NCI-H446 (cell line): ENCODE data around the gene SKA1.
"Not testable (repeated sequence)": the region's sequence is repeated elsewhere in the genome, so short reads cannot be mapped to it uniquely, and the experiment has no call there.

Experiments used
- DNase-seq, 2 experiments: peaks; one replicate each; lab custom pipeline; 2025; lab: John Stamatoyannopoulos, UW

Gene SKA1

DNA sequence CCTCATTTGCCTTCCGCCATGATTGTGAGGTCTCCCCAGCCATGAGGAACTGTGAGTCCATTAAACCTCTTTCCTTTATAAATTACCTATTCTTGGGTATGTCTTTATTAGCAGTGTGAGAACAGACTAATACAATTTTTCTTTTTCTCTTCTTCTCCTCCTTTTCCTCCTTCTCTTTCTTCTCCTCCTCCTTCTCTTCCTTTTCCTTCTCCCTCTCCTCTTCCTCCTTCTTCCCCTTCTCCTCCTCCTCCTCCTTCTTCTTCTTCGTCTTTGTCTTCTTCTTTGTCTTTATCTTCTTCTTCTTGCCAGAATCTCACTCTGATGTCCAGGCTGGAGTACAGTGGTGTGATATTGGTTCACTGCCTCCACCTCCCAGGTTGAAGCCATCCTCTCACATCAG, 20.2 kb downstream of the SKA1 start:
- no peak for DNase-seq

DNA sequence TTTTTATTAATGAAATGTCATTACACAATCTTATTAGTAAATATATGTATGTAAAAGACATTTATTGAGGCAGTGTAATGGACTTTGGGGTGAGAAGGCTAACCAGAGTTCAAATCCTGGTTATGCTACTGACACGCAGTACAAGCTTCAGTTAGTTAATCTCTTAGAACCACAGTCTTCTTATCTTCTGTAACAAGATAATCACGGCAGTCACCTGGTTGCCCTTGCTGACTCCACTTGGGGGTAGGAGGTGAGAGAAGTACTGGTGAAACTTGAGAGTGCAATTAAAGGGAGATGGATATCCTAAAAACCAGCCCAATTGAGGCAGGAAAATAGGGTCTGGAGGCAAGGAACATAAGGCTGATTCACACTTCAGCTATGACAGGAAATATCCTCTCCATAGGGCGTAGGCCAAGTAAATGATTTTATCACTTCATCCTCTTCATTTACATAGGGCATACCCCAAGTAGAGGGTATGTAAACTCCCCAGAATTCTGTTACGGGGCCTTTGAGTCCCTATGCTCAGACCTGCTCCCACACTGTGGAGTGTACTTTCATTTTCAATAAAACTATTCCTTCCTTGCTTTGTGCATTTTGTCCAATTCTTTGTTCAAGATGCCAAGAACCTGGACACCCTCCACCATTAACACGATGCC, 21.3 kb downstream of the SKA1 start:
- DNase-seq, result no peak

DNA sequence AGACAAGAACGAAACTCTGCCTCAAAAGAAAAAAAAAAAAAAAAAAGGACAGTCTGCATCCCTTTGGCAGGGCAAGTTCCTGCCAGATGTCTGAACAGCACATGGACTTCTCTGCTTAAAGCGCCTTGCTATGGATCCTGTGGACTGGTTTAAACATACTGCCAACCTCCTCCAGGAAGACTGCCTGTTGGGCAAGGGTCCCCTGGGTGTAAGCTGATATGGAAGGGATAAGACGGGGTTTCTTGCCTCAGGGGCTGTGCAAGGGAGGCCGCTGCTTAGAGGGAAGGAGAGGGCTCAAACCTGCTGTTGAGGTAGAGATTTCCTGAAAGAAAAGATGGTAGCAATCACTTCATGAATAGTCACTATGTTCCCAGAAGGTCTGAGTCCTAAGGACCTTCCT, 22.2 kb downstream of the SKA1 start:
- peak in 1 of 2 experiments; percentile 20 for DNase-seq

DNA sequence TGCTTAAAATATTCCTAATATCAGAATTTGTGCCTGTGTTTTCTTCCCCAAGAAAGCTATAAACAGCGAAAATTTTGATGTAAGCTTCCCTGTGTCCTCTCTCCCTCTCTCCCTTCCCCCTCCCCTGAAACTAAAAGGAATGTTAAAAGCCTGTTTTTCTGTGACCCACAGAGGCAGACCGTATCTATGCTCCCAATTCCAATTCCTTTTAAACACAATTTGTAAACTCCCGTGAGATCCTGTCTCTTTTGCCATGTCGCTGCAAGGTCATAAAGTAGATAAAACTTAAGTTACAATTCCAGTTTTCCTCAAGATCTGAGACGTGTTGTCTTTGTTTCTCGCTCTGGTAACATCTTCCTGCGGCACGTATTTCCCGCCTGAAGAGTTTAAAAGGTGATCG, 23.3 kb downstream of the SKA1 start:
- DNase-seq, result no peak

DNA sequence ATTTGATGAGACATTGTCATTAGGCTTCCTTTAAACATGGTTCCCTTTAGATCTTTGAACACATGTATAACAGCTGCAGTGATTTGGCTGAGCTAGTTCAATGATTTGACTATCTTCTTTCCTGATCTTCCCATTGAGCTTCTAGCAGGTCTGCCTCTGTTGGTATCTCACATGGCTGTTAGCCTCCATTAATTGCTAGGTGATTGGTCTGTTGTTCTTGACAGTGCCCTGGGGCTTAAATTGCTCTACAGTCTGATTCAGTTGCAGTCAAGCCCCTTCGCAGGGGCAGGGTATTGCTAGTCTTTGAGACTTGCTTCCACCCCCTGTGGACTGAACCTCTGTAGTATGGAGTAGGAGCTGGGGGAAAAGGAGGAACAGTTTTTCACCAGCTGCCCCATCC, 24.1 kb downstream of the SKA1 start:
- DNase-seq, result no peak

DNA sequence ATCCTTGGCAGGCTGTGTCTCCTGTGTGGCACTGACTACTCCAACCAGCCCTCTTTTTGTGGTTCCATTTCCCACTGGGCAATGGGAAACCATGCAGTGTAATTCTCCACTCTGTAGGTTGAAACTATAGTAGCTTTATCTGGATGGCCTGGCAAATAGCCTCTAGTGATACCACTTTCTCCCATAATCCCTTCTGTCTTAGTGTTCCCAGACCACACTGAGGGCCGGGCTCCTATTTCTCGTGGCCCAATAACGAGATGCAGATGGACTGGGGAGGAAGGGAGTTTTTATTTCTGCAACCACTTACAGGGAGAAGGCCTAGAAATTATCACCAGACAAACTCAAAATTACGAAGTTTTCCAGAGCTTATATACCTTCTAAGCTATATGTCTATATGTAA, 24.7 kb downstream of the SKA1 start:
- DNase-seq, result no peak

DNA sequence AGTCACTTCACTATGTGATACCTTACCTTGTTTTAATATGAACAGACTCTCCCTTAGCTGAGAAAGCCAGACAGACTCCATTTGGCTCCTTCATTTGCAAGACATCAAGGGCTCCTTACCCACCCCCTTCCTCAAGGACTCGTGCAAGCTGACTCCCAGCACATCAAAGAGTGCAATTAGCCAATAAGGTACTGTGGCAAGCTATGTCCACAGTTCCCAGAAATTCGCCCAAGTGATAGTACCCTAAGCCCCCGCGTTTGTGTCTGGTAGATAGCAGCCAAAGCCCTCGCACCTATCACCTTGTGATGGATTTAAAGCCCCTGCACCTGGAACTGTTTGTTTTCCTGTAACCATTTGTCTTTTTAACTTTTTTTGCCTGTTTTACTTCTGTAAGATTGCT, 25.6 kb downstream of the SKA1 start:
- not testable (repeated sequence) for DNase-seq

DNA sequence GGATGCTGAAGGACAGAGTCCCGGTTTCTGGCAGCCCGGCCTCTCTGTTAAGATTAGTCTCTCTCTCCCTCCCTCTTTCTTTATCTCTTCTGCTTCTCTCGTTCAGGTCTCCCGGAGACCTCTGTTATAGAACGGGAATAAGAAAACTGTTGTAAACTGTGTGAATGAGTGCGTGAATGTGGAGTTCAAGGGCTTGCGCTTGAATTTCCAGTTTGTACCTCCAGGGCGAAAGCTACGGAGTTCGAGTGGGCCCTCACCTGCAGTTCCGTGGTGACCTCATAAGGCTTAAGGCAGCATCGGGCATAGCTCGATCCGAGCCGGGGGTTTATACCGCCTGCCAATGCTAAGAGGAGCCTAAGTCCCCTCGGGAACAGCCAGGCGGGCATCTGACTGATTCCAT, 26.4 kb downstream of the SKA1 start:
- no peak for DNase-seq

DNA sequence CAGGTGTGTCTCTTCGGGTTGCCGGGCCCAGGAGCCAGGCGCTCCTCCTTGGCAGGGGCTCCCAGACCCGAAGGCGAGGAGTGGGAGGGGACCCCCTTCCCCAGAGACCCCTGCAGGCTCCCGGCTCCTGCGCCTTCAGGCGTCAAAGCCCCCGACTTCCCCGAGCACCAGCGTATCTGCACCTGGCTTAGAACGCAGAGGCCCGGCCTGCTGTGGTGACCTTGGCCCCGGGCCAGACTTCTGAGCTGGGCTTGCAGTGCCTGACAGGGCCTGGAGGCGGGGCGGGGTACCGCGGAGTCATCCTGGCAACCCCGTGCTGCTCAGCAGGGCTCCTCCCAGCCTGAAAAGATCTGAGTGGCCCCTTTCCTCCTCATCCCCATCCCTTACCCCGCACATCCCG, 27.0 kb downstream of the SKA1 start:
- DNase-seq, result no peak

DNA sequence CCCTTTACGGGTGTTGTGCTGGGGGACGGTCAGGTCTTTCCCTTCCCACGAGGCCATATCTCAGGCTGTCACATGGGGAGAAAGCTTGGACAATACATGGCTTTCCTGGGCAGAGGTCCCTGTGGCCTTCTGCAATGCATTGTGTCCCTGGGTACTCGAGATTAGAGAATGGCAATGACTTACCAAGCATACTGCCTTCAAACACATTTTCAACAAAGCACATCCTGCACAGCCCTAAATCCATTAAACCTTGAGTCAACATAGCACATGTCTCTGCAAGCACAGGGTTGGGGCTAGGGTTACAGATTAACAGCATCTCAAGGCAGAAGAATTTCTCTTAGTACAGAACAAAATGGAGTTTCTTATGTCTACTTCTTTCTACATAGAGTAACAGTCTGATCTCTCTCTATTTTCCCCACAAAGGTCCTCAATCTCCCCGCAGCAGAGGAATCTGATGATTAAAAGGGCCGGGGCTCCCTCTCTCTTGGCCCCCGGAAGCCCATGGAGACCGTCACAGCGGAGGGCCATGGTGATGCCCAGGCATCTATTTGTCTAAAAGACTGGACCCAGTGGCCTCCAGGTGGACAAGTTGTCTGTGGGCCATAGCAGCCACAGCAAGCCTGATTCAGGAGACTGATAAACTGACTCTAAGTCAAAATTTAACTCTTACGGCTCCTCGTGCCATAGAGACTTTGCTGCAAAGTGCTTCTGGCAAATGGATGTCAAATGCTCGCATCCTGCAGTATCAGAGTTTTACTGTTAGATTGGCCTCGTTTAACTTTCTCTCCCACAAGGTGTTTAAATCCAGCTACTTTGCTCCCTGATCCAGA, 30.1 kb downstream of the SKA1 start:
- not testable (repeated sequence) for DNase-seq

DNA sequence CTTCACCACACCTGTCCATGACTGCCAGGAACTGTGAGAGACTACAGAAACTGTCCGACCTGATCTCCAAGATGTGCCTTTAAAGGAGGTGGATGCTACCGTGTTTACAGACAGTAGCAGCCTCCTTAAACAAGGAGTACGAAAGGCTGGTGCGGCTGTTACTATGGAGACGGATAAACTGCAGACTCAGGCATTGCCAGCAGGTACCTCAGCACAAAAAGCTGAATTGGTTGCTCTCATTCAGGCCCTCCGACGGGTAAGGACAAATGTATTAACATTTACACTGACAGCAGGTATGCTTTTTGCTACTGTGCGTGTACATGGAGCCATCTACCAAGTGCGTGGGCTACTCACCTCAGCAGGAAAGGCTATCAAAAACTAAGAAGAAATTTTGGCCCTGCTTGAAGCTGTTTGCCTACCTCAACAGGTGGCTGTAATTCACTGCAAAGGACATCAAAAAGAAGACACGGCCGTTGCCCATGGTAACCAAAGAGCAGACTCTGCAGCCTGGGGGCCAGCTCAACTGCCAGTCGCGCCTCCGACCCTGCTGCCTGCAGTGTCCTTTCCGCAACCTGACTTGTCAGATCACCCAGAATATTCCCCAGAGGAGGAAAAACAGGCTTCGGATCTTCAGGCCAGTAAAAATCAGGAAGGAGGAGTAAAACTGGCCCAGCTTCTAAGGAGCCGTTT, 30.9 kb downstream of the SKA1 start:
- no peak for DNase-seq

DNA sequence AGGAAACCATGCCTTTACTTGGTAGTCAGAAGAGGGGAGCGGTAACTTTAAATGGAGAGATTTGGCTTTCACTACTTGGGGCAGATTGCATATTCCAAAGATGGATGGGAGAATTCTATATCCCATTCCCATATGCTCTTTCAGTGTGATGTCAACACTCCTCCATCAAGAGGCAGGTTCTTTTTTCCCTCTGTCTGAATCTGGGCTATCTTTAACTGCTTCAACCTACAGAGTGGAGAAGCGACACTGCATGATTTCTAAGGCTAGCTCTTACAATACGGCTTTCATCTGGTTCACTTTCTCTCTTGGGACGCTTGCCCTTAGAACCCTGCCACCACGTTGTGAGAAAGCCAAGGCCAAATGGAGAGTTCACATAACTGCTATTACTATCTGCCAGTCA, 34.4 kb downstream of the SKA1 start:
- DNase-seq, result no peak

DNA sequence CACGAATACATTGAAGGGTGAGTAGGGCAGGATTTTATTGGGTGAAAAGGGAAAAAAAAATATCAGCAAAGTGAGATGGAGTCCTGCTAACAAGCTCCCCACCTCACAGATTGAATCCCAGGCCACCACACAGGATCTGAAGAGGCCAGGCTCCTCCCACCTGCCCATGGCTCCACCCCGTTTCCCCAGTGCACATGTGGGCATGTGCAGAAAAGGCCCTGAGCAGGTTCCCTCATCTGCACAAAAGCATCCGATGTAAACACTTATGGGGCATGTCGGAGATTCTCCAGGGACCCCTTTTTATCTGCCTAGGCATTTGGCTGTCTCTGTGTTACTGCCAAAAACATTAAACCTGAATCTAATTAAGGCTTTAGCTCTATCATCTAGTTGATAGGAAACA, 35.2 kb downstream of the SKA1 start:
- DNase-seq, result no peak

DNA sequence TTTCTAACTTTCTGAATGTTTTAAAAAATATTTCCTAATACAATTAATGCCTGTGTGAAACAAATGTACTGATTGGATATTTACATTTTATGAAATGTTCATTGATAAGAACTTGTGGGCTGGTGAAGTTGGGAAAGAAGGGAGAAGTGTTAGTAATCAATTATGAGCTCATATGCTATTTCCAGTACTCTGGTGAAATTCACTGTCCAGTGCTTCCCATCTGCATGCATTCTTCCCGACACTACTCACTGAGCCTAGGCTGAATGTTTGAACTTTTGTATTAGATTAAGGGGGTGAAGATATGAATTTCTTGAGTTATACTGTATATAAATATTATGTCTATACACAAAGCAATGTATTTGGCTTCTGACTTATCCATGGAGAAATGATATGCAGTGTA, 36.0 kb downstream of the SKA1 start:
- DNase-seq, result no peak

DNA sequence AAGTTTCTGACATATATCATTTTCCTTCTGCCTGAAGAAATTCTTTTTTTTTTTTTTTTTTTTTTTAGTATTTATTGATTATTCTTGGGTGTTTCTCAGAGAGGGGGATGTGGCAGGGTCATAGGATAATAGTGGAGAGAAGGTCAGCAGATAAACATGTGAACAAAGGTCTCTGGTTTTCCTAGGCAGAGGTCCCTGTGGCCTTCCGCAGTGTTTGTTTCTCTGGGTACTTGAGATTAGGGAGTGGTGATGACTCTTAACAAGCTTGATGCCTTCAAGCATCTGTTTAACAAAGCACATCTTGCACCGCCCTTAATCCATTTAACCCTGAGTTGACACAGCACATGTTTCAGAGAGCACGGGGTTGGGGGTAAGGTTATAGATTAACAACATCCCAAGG, 42.0 kb downstream of the SKA1 start:
- not testable (repeated sequence) for DNase-seq

DNA sequence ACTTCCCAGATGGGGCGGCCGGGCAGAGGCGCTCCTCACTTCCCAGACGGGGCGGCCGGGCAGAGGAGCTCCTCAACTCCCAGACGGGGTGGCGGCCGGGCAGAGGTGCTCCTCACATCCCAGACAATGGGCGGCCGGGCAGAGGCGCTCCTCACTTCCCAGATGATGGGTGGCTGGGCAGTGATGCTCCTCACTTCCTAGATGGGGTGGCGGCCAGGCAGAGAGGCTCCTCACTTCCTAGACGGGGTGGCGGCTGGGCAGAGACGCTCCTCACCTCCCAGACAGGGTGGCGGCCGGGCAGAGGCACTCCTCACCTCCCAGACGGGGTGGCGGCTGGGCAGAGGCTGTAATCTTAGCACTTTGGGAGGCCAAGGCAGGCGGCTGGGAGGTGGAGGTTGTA, 42.9 kb downstream of the SKA1 start:
- DNase-seq, result not testable (repeated sequence)

DNA sequence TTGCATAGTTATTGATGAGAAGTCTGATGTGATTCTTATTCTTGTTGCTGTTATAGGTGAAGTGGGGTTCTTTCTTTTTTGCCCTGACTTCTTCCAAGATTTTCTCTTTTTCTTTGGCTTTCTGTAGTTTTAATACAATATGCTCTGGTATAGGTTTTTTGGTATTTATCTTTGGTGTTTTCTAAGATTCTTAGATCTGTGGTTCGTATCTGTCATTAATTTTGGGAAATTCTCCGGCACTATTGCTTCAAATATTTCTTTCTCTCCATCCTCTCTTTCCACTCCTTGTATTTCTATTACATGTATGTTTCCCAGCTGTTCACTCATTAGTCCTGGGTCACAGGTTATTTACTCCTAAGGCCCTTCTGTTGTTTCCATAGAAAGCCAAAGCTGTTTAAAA, 43.8 kb downstream of the SKA1 start:
- no peak for DNase-seq

DNA sequence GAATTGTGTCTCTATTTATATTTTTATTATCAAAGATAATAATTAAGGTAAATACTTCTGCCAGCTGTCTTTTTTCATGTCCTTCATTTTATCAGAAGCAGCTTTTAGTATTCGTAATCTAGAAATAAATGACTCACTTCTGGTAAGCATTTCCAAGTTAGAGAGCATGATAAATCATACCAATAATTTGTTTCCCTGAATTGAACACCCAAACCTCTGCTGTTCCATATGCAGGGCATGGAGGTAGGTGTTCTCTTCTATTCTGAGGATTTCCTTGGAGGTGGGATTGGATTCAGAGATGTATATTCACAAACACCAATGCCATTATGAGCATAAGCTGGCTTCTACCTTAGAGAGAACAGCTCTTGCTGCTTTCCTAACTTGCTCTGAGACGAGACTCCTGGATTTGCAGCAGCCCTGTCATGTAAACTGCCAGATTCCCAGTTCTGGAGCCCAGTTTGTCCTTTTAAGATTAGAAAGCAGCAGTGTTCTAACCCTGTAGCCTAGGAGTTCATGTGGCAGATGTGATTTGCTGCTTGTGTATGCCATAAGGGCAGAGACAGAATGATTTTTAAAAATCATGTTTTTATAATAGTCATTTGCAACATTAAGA, 47.5 kb downstream of the SKA1 start:
- no peak for DNase-seq

DNA sequence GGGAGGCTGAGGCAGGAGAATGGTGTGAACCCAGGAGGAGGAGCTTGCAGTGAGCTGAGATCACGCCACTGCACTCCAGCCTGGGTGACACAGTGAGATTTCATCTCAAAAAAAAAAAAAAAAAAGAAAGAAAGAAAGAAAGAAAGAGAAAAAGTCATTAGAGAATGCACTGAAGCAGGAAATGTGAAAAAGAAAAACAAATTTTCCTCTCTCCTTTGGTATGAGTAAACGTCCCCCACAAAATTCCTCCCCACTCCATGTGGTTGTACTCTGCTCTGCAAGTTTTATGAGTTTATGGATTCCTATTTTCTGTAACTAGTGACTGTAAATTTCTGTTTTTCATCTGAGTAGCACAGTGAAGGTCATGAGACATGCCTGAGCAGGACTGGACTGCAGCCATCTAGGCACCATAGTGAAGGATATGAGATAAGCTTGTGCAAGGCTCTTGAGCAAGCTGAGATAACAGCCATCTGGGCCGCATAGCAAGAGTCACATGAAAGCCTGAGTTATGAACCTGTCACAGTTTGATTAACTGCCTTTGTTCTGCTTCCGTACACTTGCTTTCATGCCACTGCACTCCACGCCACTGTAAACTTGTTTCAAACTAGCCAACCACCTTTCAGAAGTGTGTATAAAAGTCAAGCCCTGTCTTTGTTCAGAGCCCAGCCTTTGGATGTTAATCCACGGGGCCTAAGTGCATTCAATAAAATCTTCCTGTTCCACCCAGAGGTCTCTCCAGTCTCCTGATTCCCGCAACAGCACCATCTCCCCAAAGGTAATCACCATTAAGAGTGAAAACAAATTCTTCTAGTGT, 50.2 kb downstream of the SKA1 start:
- DNase-seq, result no peak

DNA sequence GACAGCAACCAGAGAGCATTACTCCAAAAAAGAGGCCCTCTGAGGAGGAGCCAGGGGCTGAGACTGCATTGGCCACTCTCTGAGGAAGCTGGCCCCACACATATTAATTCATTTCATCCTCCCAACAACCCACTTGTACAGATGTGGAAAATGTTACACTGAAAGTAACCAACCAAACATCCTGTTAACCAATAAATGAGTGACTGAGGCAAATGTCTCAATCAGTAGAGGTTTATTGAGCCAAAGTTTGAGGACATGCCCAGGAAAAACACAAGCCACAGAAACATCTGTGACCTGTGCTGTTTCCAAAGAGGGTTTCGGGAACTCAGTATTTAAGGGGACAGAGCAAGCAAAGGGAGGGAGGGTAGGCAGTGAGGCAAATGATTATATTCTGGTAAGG, 53.0 kb downstream of the SKA1 start:
- DNase-seq, result no peak

DNA sequence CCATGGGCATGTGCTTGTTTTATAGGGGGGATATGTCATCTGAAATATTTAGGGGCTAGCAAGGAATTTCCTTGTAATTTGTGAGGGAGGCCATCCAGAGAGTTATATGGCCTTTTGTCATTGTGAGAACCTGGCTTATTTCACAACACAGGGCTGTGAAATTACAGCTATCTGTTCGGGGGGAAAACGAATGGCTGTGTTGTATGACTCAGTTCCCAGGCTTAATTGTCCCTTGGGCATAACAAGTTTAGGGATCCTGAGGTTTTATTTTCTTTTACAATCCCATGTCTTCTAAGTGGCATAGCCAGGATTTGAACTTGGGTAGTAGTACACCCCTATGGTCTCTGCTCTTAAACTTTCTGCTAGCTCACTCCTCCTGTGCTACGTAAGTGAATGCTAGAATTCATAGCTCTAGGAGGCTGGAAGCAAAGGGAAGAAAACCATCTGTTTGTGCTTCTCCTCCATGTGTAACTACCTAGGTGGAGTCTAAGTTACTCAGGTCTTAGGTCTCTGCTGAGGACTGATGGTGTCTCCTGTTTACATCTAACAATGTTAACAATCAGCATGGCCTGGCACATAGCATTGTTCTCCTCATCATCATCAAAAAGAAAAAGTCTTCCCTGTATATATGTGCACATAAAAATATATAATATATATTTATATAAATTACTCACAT, 53.8 kb downstream of the SKA1 start:
- no peak for DNase-seq
